ENCODE data around the gene VDAC1.

VDAC1 gene

GRCh38 chr5:134024811-134025210 is 20.0 kb upstream of the VDAC1 start:
- DNase-seq, result no peak

- DNase-seq, result no peak
These were observed 17.6 kb upstream of the VDAC1 start for GRCh38 chr5:134022333-134022732.

- no peak for DNase-seq
These were observed 15.4 kb upstream of the VDAC1 start for GRCh38 chr5:134020188-134020587.

GRCh38 chr5:134019636-134020035 is 14.9 kb upstream of the VDAC1 start:
- DNase-seq, result no peak

- DNase-seq, result no peak
These were observed 14.2 kb upstream of the VDAC1 start for GRCh38 chr5:134018986-134019316.

- no peak for DNase-seq
These were observed 13.6 kb upstream of the VDAC1 start for GRCh38 chr5:134018154-134018985.

- no peak for DNase-seq
These were observed 3.5 kb upstream of the VDAC1 start for GRCh38 chr5:134008266-134008749.

GRCh38 chr5:134007581-134008265 is 2.9 kb upstream of the VDAC1 start:
- DNase-seq, result no peak

- DNase-seq, result no peak
These were observed 1.3 kb upstream of the VDAC1 start for GRCh38 chr5:134006115-134006514.

- peak in 2 of 4 experiments; percentile 38 to 48 for DNase-seq
These were observed 764 bp upstream of the VDAC1 start for GRCh38 chr5:134005417-134006061.

- peak; percentile 83 to 93 (median 90) for DNase-seq
These were observed 754 bp downstream of the VDAC1 start for GRCh38 chr5:134003817-134004625.

GRCh38 chr5:134003064-134003816 is 1.5 kb downstream of the VDAC1 start:
- DNase-seq, result peak in 2 of 4 experiments; percentile 15 to 23

GRCh38 chr5:134001938-134002731 is 2.6 kb downstream of the VDAC1 start:
- no peak for DNase-seq

GRCh38 chr5:134000696-134001453 is 3.9 kb downstream of the VDAC1 start:
- no peak for DNase-seq

GRCh38 chr5:134000091-134000511 is 4.7 kb downstream of the VDAC1 start:
- DNase-seq, result no peak

- no peak for DNase-seq
These were observed 6.0 kb downstream of the VDAC1 start for GRCh38 chr5:133998807-133999206.

- no peak for DNase-seq
These were observed 6.7 kb downstream of the VDAC1 start for GRCh38 chr5:133998042-133998441.

- DNase-seq, result peak in 3 of 4 experiments; percentile 19 to 27 (median 20)
These were observed 8.0 kb downstream of the VDAC1 start for GRCh38 chr5:133996683-133997252.

- DNase-seq, result no peak
These were observed 8.8 kb downstream of the VDAC1 start for GRCh38 chr5:133995883-133996563.
